Measurements from ENCODE around the gene MTHFD2L. TPM values are rescaled to one million over a fixed set of nuclear protein-coding genes. Genes with fewer than 3 reads are reported as not detected.
A peak's percentile ranks its signal among the peaks of the same experiment; 100 is the strongest.

The MTHFD2L gene
- total RNA-seq, 1 donor from 2014 or later: 11.0 TPM

- no peak for DNase-seq
- Histone ChIP-seq H3K36me3 (no peaks in the 10 kb centered on the region), H3K27ac (no peak overlapping the region), H3K9me3 (no peaks in the 10 kb centered on the region), H3K27me3 (ENCODE audit: low read depth) (no peaks in the 10 kb centered on the region), H3K4me3 (no peak overlapping the region), H3K4me1 (no peaks in the 10 kb centered on the region)
- TF ChIP-seq, protein P1, sequence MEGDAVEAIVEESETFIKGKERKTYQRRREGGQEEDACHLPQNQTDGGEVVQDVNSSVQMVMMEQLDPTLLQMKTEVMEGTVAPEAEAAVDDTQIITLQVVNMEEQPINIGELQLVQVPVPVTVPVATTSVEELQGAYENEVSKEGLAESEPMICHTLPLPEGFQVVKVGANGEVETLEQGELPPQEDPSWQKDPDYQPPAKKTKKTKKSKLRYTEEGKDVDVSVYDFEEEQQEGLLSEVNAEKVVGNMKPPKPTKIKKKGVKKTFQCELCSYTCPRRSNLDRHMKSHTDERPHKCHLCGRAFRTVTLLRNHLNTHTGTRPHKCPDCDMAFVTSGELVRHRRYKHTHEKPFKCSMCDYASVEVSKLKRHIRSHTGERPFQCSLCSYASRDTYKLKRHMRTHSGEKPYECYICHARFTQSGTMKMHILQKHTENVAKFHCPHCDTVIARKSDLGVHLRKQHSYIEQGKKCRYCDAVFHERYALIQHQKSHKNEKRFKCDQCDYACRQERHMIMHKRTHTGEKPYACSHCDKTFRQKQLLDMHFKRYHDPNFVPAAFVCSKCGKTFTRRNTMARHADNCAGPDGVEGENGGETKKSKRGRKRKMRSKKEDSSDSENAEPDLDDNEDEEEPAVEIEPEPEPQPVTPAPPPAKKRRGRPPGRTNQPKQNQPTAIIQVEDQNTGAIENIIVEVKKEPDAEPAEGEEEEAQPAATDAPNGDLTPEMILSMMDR (IDR thresholded peaks at IDR 0.05): no peak
- ATAC-seq: no peak
- intact Hi-C loops (cut with DNase I): no loop called here
Measured at GRCh38 chr4:74266081-74266480, 108.2 kb downstream of the MTHFD2L start.

GRCh38 chr4:74267998-74268606 is 110.2 kb downstream of the MTHFD2L start:
- peak in 1 of 2 donors; percentile 41 for ATAC-seq
- H3K4me3 ChIP-seq: no peak overlapping the region

DNA sequence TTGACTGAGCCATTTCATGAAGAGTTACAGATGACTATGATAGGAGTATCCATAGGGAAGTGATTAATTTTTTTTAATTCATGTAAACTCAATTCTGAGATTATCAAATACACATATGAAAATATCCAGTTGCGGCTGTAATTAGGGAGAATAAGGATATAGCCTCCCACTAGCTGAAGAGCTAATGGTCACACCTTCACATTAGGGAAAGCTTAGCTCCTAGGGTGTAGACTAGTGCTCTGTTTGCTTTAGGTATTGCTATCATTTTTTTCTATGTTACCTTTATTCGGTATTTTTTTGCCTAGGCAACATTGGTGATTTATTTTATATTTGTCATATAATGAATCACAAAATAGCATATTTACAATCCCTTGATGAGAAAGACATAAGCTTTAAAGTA is 110.7 kb downstream of the MTHFD2L start:
- intact Hi-C loops (cut with DNase I): no loop called here

More at GRCh38 chr4:74267998-74268606, 110.2 kb downstream of the MTHFD2L start:
- no peaks in the 10 kb centered on the region for H3K4me1 ChIP-seq
- TF ChIP-seq, protein P1 (IDR thresholded peaks at IDR 0.05): no peak
- no peaks in the 10 kb centered on the region for H3K27me3 ChIP-seq (ENCODE audit: low read depth)
- DNase-seq: no peak
- no peaks in the 10 kb centered on the region for H3K36me3 ChIP-seq
- no peak overlapping the region for H3K27ac ChIP-seq
- intact Hi-C loops (cut with DNase I): no loop called here
- H3K9me3 ChIP-seq: no peaks in the 10 kb centered on the region

GRCh38 chr4:74278490-74278889 is 120.6 kb downstream of the MTHFD2L start:
- TF ChIP-seq, protein P1 (IDR thresholded peaks at IDR 0.05): no peak
- ATAC-seq: no peak

More for the DNA sequence above, 110.7 kb downstream of the MTHFD2L start:
- Histone ChIP-seq H3K27ac (no peak overlapping the region), H3K4me3 (no peak overlapping the region), H3K36me3 (no peaks in the 10 kb centered on the region), H3K27me3 (ENCODE audit: low read depth) (no peaks in the 10 kb centered on the region), H3K9me3 (no peaks in the 10 kb centered on the region), H3K4me1 (no peaks in the 10 kb centered on the region)
- TF ChIP-seq, protein P1 (IDR thresholded peaks at IDR 0.05): no peak
- DNase-seq: no peak
- ATAC-seq: no peak

DNA sequence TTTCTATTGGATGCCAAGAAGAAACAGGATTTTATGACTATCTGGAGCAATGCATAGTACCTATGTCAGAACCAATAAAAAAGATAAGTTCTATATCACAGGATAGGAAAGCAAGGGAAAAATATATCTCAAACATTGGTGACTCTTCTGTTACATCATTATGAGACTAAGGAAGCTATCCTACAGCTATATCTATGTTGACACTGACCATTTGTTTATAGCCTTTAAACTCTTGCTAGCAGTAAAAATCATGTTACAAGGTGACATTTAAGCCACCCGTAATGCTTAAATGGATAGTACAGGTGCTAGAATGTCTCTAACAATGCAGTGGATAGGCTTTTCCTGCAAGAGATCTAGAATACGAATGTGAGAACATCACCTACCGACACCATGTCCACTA is 121.8 kb downstream of the MTHFD2L start:
- no peak overlapping the region for H3K27ac ChIP-seq
- no peaks in the 10 kb centered on the region for H3K9me3 ChIP-seq
- DNase-seq: no peak
- no peak overlapping the region for H3K4me3 ChIP-seq
- H3K36me3 ChIP-seq: no peaks in the 10 kb centered on the region
- TF ChIP-seq, protein P1 (IDR thresholded peaks at IDR 0.05): no peak
- no peak for ATAC-seq
- no peaks in the 10 kb centered on the region for H3K27me3 ChIP-seq (ENCODE audit: low read depth)
- intact Hi-C loops (cut with DNase I): no loop called here
- no peaks in the 10 kb centered on the region for H3K4me1 ChIP-seq

More at GRCh38 chr4:74278490-74278889, 120.6 kb downstream of the MTHFD2L start:
- intact Hi-C loops (cut with DNase I): no loop called here
- Histone ChIP-seq H3K27me3 (ENCODE audit: low read depth) (no peaks in the 10 kb centered on the region), H3K9me3 (no peaks in the 10 kb centered on the region), H3K4me3 (no peak overlapping the region), H3K27ac (no peak overlapping the region), H3K36me3 (no peaks in the 10 kb centered on the region), H3K4me1 (no peaks in the 10 kb centered on the region)
- DNase-seq: no peak

Data from lower lobe of right lung (tissue), 2 donors.